ENCODE results near the gene UBL5.

GRCh38 chr19:9878511-9879196, 50.9 kb downstream of the UBL5 start:
- TF ChIP-seq CTCF (IDR thresholded peaks at IDR 0.05), result no peak
- TF ChIP-seq MYC (IDR thresholded peaks at IDR 0.05; ENCODE audit: borderline replicate concordance, low read length), result no peak
- TF ChIP-seq CEBPB (IDR thresholded peaks at IDR 0.05), result no peak
- no peak for TF ChIP-seq SMC3 (IDR thresholded peaks at IDR 0.05)
- TF ChIP-seq CHD2 (IDR thresholded peaks at IDR 0.05; ENCODE audit: low read length, partially characterized antibody), result no peak
